NCI-H1694 treated with DMSO at 0.1 percent for 48 hours (cell line): ENCODE results near the gene SLC50A1.
"Not testable (repeated sequence)": the region's sequence is repeated elsewhere in the genome, so short reads cannot be mapped to it uniquely, and the experiment has no call there.

Source experiments
- DNase-seq: peaks from one replicate; lab custom pipeline; 2025; lab: John Stamatoyannopoulos, UW

SLC50A1 gene

GRCh38 chr1:155134880-155135414, 705 bp upstream of the SLC50A1 start:
- peak; percentile 54 for DNase-seq

GRCh38 chr1:155136748-155137147, 1.1 kb downstream of the SLC50A1 start:
- DNase-seq, result no peak

DNA sequence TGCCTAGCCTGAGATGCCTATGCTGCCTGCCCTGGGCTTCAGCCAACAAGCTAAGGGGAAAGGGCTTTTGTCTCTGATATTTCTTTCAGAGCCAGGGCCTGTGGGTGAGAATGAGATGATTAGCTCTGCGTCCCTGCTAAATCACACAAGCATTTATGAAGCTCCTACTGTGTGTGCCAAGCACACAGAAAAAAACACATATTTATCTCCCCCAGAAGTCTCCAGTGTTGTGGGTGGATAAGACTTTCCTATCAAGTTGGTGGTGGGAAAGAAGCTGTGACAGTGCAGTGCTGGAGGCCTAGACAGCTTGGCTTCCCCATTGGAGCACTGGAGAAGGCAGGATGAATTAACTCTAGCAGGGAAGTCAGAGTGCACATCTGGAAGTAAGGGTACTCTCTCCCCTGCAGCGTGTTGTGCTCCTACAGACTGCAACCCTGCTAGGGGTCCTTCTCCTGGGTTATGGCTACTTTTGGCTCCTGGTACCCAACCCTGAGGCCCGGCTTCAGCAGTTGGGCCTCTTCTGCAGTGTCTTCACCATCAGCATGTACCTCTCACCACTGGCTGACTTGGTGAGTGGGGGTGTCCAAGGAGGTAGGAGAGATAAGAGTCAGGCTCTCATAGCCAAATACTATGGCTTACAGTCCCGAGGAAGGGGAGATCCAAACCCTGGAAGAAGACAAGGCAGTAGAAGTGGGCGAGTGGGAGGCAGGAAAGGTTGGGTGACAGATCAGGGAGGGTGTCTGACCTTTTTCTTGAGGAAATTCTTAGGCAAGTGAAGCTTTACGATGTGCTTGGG, 1.7 kb downstream of the SLC50A1 start:
- no peak for DNase-seq

DNA sequence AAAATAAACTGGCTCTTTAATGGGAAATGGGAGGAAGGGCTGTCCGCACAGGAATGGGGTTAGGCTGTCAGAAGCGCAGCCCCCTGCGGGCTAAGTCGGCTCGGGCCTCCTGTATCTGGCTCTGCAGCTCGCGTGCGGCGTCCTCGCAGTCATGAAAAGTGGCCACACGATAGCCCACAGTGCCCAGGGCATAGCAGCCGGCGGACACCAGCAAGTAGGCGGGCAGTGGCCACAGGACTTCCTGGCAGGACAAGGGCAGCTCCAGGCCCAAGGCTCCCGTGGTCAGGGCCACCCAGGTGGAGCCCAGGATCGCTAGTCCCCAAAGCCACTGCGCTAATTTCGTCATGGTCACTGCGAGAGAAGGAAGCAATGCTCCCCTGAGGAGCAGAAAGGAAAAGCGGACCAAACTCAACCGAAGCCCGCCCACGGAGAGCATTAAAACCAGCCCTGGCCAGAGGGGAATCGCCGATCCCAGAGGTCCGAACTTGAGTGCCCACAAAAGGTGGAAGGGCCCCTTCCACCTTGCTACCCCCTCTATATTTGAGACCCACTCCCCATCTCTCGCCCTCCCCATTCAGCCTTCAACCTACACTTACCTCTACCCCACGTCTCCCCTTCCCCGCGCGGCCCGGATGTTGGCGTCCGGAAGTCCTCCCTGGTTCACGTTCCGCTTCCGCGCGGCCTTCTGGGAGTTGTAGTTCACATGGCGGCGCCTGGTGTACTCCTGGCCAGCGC, 4.4 kb downstream of the SLC50A1 start, which contains the start of gene DPM3:
TSS of gene DPM3 (minus strand) at position 637 of the 735 bp plus-strand sequence. CDS start at position 346, 291 bp downstream.
- DNase-seq, result peak; percentile 83

DNA sequence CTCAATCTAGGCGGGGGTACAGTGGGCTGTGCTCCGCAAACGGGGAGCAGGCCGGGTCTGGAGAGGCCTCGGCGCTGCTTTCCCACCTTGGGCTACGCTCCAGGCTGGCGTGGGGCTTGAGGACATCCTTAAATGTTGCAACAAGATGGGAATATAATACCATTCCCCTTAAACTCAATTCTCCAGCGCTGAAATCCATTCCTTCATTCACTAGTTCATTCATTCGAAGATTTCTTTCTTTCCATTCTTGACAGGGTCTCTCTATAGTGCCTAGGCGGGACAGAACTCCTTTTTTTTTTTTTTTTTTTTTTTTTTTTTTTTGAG, 4.9 kb downstream of the SLC50A1 start:
- DNase-seq, result no peak

GRCh38 chr1:155141749-155142148, 6.1 kb downstream of the SLC50A1 start:
- no peak for DNase-seq

DNA sequence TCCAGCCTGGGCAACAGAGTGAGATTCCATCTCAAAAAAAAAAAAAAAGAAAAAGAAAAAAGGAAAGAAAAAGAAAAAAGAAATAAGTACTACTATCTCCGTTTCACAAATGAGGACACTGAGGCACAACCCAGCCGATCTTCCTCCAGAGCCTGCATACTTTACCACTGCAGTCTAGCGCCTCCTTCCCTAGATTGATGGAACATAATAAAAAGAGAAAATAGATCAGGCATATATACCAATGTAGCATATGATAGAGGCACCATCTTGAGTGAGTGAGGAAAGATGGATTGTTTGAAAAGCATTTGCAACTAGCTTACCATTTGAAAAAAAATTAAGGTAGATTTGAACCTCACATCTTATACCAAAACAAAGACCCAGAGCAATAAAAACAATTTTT, 9.8 kb downstream of the SLC50A1 start:
- DNase-seq, result no peak

- not testable (repeated sequence) for DNase-seq
These were observed 20.5 kb downstream of the SLC50A1 start for GRCh38 chr1:155155996-155156643.

- DNase-seq, result no peak
These were observed 23.3 kb downstream of the SLC50A1 start for GRCh38 chr1:155158991-155159390.

GRCh38 chr1:155160128-155160527, 24.5 kb downstream of the SLC50A1 start:
- DNase-seq, result peak; percentile 20

- not testable (repeated sequence) for DNase-seq
These were observed 27.0 kb downstream of the SLC50A1 start for GRCh38 chr1:155162631-155163030.

GRCh38 chr1:155163785-155164184, 28.1 kb downstream of the SLC50A1 start:
- not testable (repeated sequence) for DNase-seq

- not testable (repeated sequence) for DNase-seq
These were observed 29.0 kb downstream of the SLC50A1 start for GRCh38 chr1:155164625-155165024.

- no peak for DNase-seq
These were observed 30.4 kb downstream of the SLC50A1 start for GRCh38 chr1:155166051-155166470.

DNA sequence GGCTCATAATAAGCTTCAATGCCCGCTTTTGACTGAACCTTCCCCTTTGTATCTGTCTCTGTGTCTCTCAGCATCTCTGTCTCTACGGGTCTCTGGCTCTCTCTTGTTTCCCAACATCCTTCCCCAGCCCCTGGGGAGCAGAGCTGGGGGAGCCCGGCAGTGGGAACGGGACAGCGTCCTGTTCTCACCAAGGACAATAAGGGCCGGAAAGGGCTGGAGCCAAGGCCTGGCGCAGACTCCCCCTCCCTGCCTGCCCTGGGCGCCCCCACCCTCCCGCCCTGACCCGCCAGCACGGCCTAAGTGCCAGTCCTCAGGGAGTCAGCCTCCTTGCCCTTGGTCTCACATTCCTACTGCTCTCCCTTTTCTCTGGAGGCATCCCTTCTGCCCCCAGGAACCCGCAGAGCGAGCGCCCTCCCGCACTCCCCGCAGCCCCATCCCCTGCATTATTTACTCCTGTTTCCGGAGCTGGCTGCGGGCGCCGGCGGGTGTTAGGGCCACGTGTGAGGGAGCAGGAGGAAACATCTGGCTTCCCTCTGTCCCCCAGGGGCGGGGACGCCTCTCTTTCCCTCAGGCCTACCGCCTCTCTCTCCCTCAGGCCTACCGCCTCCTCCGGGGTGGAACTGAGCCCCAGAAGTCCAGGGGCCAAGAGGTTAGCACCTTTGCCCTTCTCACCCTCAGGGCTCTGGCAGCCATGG, 31.0 kb downstream of the SLC50A1 start:
- DNase-seq, result no peak

- peak; percentile 96 for DNase-seq
These were observed 31.8 kb downstream of the SLC50A1 start for GRCh38 chr1:155167166-155168104.

DNA sequence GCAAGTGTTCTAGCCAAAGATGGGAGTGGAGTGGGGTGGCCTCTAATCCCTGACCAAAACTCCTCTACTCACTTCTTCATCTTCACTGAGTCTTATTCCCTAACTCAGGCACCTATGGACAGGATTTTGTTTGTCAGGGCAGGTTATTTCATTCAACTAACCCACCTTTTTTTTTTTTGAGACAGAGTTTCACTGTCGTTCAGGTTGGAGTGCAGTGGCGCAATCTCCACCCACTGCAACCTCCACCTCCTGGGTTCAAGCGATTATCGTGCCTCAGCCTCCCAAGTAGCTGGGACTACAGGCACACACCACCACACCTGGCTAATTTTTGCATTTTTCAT, 32.4 kb downstream of the SLC50A1 start:
- DNase-seq, result not testable (repeated sequence)

DNA sequence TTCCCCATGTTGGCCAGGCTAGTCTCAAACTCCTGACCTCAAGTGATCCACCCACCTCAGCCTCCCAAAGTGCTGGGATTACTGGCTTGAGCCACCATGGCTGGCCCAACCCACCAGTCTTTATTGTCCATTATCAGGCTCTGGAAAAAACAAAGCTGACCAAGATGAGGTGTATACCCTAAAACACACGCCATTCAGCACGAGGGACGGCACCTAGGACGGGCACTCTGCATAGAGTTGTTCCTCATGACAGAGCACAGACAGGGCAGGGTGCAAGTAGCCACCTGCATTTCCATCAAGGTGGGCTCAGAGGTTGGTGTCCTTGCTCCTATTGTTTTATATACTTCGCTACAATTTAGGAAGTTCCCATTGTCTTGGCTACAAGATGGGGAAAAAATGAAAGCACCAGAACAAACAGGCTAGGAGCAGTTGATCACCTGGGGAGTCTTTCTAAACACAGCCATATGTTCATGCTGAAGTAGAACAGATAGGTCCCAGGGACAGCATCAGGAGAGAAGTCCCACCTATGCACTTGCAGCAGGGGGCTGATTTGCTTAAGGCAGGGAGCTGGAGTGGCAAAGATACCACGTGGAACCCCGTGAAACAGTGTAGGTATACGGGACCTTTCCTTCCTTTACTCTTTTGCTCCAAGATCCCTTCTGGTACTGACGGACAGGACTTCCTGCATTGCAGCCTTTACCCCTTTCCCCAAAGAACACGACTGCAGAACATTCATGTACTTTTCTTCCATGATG, 33.0 kb downstream of the SLC50A1 start:
- DNase-seq, result no peak

DNA sequence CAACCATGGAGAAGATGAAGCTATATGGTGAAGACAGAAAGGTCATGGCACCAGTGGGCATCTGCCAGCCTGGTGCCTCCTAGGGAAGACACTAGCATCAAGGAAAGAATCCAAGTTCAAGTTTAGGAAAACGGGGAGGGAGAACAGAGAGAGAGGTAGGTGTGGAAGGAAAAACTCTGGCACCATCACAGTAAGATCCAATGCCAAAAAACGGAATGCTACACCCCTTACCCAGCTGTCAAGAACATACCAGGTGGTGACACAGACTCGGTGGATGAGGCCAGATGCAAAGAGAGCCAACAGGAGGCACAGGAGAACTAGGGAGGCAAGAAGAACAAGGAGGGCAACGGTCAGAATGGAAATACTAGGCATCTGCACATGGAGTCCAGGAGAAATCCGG, 33.9 kb downstream of the SLC50A1 start:
- DNase-seq, result no peak
